ENCODE data around the gene BRSK2. TPM values are rescaled to one million over a fixed set of nuclear protein-coding genes. Genes with fewer than 3 reads are reported as not detected.
"Not testable (repeated sequence)": the region's sequence is repeated elsewhere in the genome, so short reads cannot be mapped to it uniquely, and the experiment has no call there.

BRSK2 gene
- total RNA-seq, 1 donor from 2014 or later, result 0.41 TPM

- no peak for DNase-seq
These were observed 35.4 kb upstream of the BRSK2 start for GRCh38 chr11:1354125-1354938.

- no peak for DNase-seq
These were observed 33.7 kb upstream of the BRSK2 start for GRCh38 chr11:1356007-1356435.

- DNase-seq, result no peak
These were observed 33.2 kb upstream of the BRSK2 start for GRCh38 chr11:1356478-1356960.

GRCh38 chr11:1358286-1358685, 31.4 kb upstream of the BRSK2 start:
- peak; percentile 14 for DNase-seq

GRCh38 chr11:1358931-1359330, 30.8 kb upstream of the BRSK2 start:
- not testable (repeated sequence) for DNase-seq

GRCh38 chr11:1359556-1359955, 30.2 kb upstream of the BRSK2 start:
- no peak for DNase-seq

- DNase-seq, result no peak
These were observed 29.4 kb upstream of the BRSK2 start for GRCh38 chr11:1360181-1360834.

GRCh38 chr11:1360835-1361357, 28.8 kb upstream of the BRSK2 start:
- DNase-seq, result no peak

- DNase-seq, result no peak
These were observed 27.9 kb upstream of the BRSK2 start for GRCh38 chr11:1361882-1362281.

GRCh38 chr11:1367721-1368120, 22.0 kb upstream of the BRSK2 start:
- no peak for DNase-seq

- no peak for DNase-seq
These were observed 21.5 kb upstream of the BRSK2 start for GRCh38 chr11:1368216-1368615.

- no peak for DNase-seq
These were observed 20.8 kb upstream of the BRSK2 start for GRCh38 chr11:1368966-1369365.

DNA sequence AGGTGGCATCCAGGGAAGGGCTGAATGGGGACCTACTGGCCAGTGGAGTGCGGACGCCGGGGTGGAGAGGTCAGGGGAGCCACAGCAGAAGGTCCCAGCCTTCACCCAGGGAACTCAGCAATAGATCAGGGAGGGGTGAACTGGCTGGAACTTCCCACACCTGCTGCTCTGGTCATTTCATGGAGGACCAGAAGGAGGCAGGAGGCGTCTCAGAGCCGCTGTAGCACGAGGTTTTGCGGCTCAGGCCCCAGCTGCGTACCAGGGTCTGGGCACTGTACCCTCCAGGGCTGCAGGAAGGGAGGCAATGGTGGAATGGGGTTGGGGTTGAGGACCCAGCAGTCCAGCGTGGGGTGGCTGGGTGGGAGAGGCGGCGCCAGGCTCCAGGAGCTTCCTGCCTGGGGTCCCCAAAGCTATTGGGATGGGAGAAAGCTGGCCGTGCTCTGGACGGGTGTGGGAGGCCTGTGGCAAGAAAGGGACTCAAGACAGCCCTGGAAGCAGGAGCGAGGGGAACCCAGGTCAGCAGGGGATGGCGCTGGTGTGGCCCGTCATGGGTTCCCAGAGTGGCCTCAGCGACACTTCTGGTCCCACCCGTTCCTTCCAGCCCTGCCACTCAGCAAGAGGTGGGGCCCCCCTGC, 20.2 kb upstream of the BRSK2 start:
- DNase-seq, result no peak

DNA sequence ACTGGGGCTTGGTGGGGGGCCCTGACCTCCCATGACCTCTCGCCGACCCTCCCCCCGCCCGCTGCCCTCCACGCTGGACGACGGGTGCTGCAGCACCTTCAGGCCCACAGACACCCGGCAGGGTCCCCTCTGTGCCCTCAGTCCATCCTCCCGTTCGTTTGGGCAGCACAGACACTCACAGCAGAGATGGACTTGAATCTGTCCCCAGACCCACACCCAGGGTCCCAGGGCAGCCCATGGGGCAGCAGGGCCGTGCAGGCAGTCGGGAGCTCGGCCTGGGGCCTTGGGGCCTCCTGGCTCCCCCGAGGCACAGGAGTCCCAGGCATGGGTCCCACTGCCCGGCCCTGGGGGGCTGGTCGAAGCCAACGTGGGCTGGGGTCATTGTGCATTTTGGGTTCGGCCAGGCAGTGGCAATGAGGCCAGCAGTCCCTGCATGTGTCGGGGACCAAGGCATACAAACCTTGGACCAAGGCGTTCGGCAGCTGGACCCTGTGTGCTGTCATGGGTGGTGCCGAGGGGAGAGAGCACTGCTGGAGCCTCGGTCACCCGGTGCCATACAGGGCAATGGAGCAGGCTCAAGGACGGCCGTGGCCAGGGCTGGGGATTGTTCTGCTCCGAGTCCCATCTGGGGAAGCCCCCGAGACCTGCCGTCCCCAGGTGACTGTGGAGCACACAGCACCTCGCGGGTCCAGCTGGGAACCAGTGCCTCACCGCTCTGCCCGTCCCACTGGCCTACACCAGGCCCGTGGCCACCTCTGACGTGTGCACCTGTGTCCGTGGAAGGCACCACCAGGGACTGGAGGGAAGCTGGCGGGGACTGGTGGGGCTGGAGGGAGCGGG, 19.3 kb upstream of the BRSK2 start:
- no peak for DNase-seq

- no peak for DNase-seq
These were observed 18.8 kb upstream of the BRSK2 start for GRCh38 chr11:1371026-1371325.

DNA sequence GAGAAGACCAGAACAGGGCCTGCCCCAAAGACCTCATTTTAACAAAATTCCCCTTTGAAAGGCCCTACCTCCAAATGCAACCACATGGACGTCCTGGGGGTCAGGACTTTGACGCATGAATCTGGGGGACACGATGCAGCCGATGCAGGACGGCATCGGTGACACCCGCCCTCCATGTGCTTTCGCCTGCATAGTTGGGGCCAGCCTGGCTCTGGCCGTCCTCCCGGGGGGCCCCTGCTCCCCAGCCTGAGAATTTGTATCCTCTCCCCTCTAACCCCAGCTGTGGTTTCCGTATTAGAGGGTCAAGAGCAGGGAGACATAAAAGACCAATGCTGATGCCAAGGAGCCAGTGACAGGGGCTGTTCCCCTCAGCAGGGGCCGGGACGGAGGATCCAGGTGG, 18.4 kb upstream of the BRSK2 start:
- DNase-seq, result no peak

DNA sequence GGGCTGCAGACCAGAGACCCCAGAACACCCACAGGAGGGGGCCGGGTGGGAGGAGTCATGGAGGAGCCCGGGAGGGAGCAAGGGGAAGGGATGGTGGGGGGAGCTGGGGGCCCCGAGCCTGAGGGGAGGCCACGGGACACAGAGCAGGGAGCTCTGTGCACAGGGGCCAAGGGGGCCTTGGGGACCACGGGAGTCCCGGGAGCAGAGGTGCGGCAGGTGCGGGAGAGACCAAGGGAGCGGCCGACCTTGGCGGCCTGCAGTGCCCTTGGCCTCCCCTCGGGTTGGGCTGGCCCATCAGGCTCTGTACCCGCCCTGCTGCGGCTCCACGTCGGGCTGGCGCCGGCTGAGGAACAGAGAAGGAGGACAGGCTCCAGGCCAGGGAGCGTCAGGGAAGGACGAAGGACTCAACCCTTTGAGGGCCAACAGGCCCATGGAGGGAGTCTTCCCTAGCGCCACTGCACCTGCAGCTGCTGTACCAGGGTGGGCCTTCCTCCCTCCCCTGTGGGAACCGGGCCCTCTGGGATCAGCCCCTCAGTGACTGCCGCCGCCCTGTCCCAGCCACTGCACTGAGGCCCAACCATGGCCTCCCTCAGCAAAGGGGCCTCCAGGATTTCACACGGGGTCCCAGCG, 17.8 kb upstream of the BRSK2 start:
- DNase-seq, result no peak

DNA sequence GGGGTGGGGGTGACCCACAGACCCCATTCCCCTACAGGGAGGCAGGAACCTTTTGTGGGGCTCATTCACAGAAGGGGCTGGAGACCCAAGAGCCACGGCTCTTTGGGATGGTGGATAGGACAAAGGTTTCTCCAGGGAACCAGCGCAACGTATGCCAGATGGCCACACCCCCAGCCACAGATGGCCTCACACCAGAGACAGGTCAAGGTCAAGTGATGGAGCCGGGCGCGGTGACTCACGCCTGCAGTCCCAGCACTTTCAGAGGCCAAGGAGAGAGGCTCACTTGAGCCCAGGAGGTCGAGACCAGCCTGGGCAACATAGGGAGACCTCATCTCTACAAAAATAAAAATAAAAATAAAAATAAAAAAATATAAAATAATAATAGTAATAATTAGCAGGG, 17.1 kb upstream of the BRSK2 start:
- no peak for DNase-seq

- DNase-seq, result no peak
These were observed 16.1 kb upstream of the BRSK2 start for GRCh38 chr11:1373536-1374214.

GRCh38 chr11:1375161-1375954, 14.4 kb upstream of the BRSK2 start:
- no peak for DNase-seq

DNA sequence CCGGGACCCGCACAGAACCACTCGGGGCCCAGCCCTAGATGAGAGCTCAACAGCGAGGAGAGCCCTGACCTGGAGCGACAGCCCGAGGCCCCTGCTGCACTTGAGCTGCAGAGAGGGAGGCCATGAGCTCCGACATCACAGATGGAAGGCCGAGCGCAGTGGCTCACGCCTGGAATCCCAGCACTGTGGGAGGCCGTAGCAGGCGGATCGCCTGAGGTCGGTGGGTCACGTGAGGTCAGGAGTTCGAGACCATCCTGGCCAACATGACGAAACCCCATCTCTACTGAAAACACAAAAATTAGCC, 13.8 kb upstream of the BRSK2 start:
- DNase-seq, result no peak
